HG02938 (cell line): ENCODE results near the gene MROH2A.

ENCODE experiments used
- ATAC-seq: cut with Tn5 transposase; IDR thresholded peaks from one replicate; pipeline ENCODE4 v1.9.1; 2021; ENCODE audit warnings: mild to moderate bottlenecking, moderate library complexity; ENCODE audit not compliant: unreplicated experiment

The MROH2A gene

DNA sequence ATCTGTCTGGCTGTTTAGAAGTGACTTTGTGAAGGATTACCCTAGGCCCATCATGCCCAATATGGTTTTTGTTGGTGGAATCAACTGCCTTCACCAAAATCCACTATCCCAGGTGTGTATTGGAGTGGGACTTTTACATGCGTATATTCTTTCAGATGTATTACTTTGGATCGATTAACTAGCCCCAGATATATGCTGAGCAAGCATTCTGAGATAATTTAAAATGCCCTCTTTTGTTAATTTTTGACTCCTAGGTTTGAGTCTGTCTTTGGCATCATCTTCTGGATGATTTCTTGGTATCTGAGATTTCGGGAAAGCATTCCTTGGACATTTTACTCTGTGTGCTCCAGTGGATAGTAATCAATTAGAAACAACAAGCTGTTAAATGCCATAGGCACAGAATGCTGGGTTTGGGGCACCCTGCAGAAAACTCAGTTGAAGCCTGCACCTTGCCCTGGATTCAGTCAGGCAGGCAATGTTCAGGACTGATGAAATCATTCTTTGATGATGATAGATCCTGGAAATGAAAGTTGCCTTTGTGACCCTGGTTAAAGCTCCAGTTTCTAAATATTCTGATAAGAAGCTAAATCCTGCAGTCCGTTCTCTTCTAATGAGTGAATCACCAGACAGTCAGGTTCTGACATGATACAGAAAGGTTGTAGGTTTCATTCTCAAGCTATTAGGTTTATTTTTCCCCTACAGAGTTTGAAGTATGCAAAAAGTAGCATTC lies 16.9 kb upstream of the MROH2A start:
- no peak for ATAC-seq

DNA sequence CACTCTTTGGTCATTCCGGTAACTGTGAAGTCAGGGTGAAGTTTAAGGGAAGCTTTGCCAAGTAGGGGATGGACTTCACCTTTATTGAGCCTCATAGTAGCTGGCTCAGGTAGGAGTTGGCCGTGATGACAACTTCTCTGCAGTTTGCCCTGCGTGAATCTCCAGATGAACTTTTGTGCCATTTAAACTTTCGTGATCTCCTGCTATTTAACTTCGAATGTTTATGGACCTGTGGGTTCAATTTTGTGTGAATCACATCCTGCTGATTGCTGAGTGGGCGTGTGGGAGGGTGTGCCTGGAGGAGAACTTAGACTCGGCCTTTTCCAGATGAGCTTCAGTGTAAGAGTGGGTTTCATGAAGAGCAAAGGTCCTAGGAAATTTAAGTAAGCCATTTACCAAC lies 13.9 kb upstream of the MROH2A start:
- no peak for ATAC-seq

DNA sequence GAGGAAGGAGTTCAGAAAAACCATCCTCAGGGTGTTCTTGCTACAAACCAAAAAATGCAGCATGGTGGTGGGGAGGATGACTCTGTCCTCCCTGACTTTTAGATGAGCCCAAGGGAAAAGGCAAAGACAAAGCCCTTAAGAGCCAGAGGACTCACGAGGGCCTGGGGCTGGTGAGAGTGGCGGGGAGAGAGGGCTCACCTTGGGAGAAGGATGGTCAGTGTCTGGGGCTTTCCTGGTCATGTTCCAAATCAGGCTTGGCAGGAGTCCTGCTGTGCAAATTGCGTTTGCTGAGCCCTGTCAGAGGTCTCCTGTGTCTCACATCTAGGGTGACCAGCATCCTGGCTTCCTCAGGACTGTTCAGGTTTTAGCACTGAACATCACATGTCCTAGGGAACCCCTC lies 13.4 kb upstream of the MROH2A start:
- no peak for ATAC-seq

- no peak for ATAC-seq
These were observed 11.7 kb upstream of the MROH2A start for GRCh38 chr2:233766416-233766815.

DNA sequence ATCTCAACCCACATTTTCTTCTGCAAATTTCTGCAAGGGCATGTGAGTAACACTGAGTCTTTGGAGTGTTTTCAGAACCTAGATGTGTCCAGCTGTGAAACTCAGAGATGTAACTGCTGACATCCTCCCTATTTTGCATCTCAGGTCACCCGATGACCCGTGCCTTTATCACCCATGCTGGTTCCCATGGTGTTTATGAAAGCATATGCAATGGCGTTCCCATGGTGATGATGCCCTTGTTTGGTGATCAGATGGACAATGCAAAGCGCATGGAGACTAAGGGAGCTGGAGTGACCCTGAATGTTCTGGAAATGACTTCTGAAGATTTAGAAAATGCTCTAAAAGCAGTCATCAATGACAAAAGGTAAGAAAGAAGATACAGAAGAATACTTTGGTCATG lies 10.1 kb upstream of the MROH2A start:
- ATAC-seq, result no peak

GRCh38 chr2:233769260-233769659 lies 8.9 kb upstream of the MROH2A start:
- ATAC-seq, result no peak

DNA sequence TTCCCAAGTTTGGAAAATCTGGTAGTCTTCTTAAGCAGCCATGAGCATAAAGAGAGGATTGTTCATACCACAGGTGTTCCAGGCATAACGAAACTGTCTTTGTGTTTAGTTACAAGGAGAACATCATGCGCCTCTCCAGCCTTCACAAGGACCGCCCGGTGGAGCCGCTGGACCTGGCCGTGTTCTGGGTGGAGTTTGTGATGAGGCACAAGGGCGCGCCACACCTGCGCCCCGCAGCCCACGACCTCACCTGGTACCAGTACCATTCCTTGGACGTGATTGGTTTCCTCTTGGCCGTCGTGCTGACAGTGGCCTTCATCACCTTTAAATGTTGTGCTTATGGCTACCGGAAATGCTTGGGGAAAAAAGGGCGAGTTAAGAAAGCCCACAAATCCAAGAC lies 6.0 kb upstream of the MROH2A start:
- no peak for ATAC-seq

- no peak for ATAC-seq
These were observed 5.5 kb upstream of the MROH2A start for GRCh38 chr2:233772583-233772982.

GRCh38 chr2:233773854-233774253 lies 4.3 kb upstream of the MROH2A start:
- ATAC-seq, result no peak

GRCh38 chr2:233775414-233775813 lies 2.7 kb upstream of the MROH2A start:
- ATAC-seq, result no peak

GRCh38 chr2:233779722-233780121 lies 1.6 kb downstream of the MROH2A start:
- ATAC-seq, result no peak

- ATAC-seq, result no peak
These were observed 2.6 kb downstream of the MROH2A start for GRCh38 chr2:233780771-233781170.

DNA sequence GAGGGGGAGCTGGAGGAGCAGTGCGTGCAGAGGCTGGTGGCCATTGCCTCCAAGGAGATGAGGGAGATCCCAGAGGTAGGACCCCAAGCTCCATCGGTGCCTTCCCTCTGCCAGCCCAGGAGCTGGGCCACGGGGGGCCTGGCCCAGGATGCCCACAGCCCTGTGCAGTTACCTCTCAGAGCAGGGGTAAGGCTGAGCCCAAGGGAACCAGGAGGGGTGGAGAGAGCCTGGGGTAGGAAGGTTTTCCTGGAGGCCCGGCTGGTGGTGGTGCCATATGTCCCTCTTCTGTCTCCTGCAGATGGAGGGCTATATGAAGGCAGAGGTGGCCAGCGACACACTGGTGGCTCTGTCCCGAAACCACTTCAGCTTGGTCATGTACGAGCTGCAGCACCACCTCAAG lies 11.4 kb downstream of the MROH2A start:
- ATAC-seq, result no peak

DNA sequence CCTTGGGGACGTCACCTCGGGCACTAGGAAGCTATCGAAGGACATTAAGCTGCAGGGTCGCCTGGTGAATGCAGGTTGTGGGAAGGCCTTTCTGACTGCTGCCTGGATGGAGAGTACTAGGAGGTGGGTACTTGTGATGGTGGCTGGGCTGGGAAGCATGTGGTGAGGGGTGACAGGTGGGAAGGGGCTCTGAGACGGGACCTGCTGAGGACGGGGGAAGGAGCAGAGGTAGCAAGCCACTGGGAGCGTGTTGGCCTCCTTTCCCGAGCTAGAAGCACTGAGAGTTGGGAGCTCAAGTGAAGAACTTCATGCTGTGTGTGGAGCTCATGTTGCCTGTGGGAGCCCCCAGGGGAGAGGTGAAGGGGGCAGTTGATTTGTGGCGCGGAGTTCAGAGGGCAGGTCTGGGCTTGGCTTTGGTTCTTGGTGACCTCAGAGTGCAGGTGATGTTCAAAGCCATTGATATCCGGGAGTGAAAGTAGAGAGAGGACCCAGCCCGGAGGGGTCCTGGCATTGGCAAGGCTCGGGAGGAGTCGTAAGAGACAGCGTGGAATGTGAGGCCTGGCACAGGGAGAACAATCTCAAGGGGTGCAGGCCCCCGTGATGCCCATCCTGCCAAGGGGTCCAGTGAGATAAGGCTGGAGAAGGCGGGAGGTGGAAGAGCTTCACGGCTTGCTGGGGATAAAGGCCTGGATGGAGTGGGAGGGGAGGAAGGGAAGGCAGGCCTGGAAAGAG lies 13.2 kb downstream of the MROH2A start:
- ATAC-seq, result no peak

GRCh38 chr2:233791883-233792329 lies 13.8 kb downstream of the MROH2A start:
- no peak for ATAC-seq

DNA sequence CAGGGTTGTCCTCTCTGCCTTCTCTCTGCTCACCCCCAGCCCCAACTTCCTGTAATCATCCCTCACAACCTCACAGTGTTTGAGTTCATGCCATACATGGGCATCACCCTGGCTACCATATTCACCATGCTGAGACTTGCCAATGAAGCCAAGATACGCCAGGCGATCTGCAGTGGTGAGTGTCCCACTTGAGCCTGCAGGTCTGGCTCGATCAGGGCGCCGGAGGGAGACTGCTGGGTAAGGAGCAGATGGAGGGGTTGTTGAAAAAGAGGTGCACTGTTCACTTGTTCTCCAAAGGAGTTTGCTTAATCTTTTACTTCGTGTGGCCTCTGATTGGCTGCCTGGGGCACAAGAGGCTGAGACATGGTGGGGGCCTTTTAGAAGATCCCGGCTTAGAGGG lies 14.6 kb downstream of the MROH2A start:
- no peak for ATAC-seq

- ATAC-seq, result no peak
These were observed 15.5 kb downstream of the MROH2A start for GRCh38 chr2:233793465-233794127.

DNA sequence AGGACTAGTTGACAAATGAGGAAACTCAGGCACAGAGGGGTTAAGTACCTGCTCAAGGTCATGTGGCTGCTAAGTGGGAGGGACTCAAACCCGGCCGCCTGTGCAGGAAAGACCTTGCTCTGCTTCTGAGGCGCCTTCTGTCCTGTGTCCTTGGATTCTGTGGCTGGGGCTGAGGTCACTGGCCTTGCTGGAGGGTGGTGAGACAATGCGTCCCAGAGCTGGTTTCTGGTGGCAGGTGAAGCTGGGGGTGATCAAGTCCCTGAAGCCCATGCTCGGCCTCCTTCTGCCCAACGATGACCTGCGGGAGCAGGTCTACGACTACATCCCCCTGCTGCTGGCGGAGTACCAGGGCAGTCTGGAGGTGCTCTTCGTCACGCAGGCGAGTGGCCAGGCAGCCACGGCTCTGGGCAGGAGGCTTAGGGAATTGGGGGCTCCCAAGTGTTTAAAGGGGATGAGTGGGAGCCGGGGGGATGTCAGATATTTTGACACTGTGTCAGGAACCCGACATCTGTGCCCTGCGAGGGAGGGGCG lies 16.1 kb downstream of the MROH2A start:
- ATAC-seq, result no peak

DNA sequence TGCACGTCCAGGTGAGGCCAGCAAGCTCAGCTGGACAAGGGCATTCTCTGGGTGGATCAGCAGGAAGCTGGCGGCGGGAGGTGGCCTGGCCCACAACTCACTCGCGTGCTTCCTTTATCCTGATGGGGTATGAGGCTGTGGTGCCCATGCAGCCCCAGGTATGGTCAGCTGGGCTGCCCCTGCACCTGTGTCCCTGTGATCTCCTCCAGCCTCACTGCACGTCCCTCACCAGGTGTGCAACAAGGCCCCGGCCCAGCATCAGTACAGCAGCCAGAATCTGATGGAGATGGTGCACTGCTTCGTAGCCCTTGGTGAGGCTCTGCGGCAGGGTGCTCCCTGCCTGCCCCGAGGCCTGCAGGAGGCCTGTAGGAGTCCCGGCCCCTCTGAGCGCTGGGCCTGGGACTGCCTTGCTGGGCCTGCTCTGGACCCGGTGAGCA lies 17.6 kb downstream of the MROH2A start:
- ATAC-seq, result no peak

GRCh38 chr2:233796254-233796653 lies 18.1 kb downstream of the MROH2A start:
- no peak for ATAC-seq

DNA sequence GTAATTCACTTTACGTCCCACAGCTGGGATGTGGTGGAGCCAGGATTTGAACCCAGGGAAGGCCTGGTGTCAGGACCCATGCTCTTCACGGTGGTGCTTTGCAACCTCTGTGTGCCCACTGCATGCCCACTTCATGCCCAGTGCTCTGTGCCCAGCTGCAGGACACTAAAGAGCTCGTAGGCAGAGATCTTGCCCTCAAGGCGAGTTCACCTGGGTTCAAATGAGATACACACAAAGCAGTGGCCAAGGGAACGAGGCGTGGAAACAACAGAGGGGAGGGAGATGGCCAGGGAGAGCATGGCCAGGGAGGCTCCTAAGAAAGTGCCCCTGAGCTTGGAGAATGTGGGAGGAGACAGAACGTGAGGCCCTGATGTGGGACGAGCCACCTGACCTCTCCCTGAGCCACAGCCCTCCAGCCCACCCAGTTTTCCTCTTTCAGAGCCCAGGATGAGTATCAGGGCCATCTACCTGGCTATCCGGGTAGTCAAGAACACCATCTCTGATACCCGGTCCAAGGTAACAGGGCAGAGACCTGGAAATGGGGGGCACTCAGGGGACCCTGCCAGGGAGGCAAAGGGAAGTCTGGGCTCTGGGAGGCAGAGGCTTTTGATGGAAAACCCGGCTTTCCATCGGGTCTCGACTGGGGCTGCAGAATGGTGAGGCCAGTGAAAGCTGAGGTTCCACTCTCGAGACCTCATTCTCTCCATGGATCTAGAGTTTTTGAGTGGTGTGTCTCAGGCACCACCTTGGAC lies 20.4 kb downstream of the MROH2A start:
- no peak for ATAC-seq
